Endothelial cell (in vitro differentiated cells): Measurements from ENCODE around the gene LGR6. TPM values are rescaled to one million over a fixed set of nuclear protein-coding genes. Genes with fewer than 3 reads are reported as not detected.

Experiments
- DNase-seq: peaks from one replicate; pipeline ENCODE4 v3.0.0; 2021; ENCODE audit warnings: low spot score
- H3K27ac Mint-ChIP-seq: one replicate; pipeline ENCODE4 v1.8.0; 2021; ENCODE audit warnings: mixed read lengths, inconsistent platforms; ENCODE audit not compliant: unreplicated experiment
- H3K27me3 Mint-ChIP-seq: one replicate; pipeline ENCODE4 v1.8.0; 2021; ENCODE audit warnings: mild to moderate bottlenecking, moderate library complexity, mixed read lengths, inconsistent platforms; ENCODE audit not compliant: unreplicated experiment
- H3K36me3 Mint-ChIP-seq: one replicate; pipeline ENCODE4 v1.8.0; 2021; ENCODE audit warnings: mild to moderate bottlenecking, low read depth, mixed read lengths, inconsistent platforms; ENCODE audit not compliant: unreplicated experiment
- H3K4me1 Mint-ChIP-seq: one replicate; pipeline ENCODE4 v1.8.0; 2021; ENCODE audit warnings: mild to moderate bottlenecking, mixed read lengths, inconsistent platforms; ENCODE audit not compliant: unreplicated experiment
- H3K4me3 Mint-ChIP-seq: one replicate; pipeline ENCODE4 v1.8.0; 2021; ENCODE audit warnings: mild to moderate bottlenecking, mixed read lengths, inconsistent platforms; ENCODE audit not compliant: unreplicated experiment
- H3K9me3 Mint-ChIP-seq: one replicate; pipeline ENCODE4 v1.8.0; 2021; ENCODE audit warnings: mixed read lengths, inconsistent platforms; ENCODE audit not compliant: unreplicated experiment
- total RNA-seq: library from RNA; stranded (reverse); fragmentation: NEBNext Ultra II Directional; extraction: Animal tissue kit (Norgen Biotek cat#: 25700); gene quantifications from one replicate; pipeline ENCODE4 v1.2.1, GENCODE V29; 2021; ENCODE audit not compliant: unreplicated experiment
- TF ChIP-seq, protein P1 (sequence below): fragments of 200-600 bp; sonication (generic); IDR thresholded peaks from one replicate; pipeline ENCODE4 v1.5.0; 2021; ENCODE audit warnings: antibody characterized with exemption; ENCODE audit not compliant: unreplicated experiment

Gene LGR6
- total RNA-seq, 1 donor from 2014 or later: 0.23 TPM

DNA sequence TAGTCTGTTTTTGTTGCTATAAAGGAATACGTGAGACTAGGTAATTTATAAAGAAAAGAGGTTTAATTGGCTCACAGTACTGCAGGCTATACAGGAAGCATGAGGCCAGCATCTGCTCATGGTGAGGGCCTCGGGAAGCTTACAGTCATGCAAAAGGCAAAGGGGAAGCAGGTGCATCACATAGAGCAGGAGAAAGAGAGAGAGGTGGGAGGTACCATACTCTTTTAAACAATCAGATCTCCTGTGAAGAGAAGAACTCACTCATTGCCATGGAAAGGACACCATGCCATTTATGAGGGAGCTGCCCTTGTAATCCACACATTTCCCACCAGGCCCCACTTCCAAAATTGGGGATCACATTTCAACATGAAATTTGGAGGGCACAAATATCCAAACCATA lies 167.6 kb downstream of the LGR6 start:
- H3K4me3 Mint-ChIP-seq: no peak overlapping the region
- no peaks in the 10 kb centered on the region for H3K9me3 Mint-ChIP-seq
- H3K36me3 Mint-ChIP-seq: no peaks in the 10 kb centered on the region
- H3K27me3 Mint-ChIP-seq: peaks cover 2% of the 10 kb centered on the region
- no peaks in the 10 kb centered on the region for H3K4me1 Mint-ChIP-seq
- DNase-seq: no peak
- no peak overlapping the region for H3K27ac Mint-ChIP-seq
- TF ChIP-seq, protein P1, sequence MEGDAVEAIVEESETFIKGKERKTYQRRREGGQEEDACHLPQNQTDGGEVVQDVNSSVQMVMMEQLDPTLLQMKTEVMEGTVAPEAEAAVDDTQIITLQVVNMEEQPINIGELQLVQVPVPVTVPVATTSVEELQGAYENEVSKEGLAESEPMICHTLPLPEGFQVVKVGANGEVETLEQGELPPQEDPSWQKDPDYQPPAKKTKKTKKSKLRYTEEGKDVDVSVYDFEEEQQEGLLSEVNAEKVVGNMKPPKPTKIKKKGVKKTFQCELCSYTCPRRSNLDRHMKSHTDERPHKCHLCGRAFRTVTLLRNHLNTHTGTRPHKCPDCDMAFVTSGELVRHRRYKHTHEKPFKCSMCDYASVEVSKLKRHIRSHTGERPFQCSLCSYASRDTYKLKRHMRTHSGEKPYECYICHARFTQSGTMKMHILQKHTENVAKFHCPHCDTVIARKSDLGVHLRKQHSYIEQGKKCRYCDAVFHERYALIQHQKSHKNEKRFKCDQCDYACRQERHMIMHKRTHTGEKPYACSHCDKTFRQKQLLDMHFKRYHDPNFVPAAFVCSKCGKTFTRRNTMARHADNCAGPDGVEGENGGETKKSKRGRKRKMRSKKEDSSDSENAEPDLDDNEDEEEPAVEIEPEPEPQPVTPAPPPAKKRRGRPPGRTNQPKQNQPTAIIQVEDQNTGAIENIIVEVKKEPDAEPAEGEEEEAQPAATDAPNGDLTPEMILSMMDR: no peak

DNA sequence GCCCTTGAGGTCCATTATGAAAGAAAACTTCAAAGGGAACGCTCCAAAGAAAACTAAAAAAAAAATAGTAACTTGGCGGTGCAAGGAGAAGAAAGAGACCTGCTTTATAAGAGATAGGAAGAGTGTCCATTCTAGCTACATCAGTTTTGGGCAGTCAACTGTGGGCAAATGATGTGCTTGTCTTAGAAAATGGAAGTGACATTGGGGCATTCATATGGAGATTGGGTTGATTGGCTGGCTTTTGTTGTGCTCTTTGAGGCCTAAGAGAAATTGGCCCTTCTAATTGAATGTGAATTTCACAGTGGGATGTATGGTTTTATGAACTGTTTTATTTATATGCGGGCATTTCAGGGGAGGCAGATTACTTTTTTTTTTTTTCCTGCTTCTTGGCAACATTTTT lies 168.1 kb downstream of the LGR6 start:
- no peak overlapping the region for H3K4me3 Mint-ChIP-seq
- H3K27ac Mint-ChIP-seq: peak overlapping the region; percentile 15
- no peaks in the 10 kb centered on the region for H3K36me3 Mint-ChIP-seq
- no peaks in the 10 kb centered on the region for H3K27me3 Mint-ChIP-seq
- no peak for DNase-seq
- TF ChIP-seq, protein P1: no peak
- H3K9me3 Mint-ChIP-seq: no peaks in the 10 kb centered on the region
- H3K4me1 Mint-ChIP-seq: no peaks in the 10 kb centered on the region

DNA sequence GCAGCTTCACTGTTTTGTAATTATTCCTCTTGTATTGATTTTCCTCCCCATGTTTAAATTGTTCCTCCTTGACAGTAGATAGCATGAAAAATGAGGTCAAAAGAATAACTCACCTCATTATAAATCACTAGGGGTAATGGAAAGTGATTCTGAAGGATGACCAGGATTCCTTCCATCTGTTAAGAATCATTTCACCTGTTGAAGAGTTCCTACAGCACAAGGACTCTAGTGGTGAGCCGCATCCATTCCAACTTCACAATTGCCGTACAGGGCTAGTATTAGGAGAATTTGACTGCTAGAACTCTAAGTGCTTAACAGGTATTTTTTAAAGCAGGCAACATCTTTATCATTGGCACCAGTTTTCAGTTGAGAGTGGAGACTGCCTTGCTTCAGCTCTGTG lies 168.6 kb downstream of the LGR6 start:
- DNase-seq: no peak
- TF ChIP-seq, protein P1: no peak
- Mint-ChIP-seq H3K27me3 (no peaks in the 10 kb centered on the region), H3K9me3 (no peaks in the 10 kb centered on the region), H3K36me3 (no peaks in the 10 kb centered on the region), H3K27ac (no peak overlapping the region), H3K4me3 (no peak overlapping the region), H3K4me1 (no peaks in the 10 kb centered on the region)

DNA sequence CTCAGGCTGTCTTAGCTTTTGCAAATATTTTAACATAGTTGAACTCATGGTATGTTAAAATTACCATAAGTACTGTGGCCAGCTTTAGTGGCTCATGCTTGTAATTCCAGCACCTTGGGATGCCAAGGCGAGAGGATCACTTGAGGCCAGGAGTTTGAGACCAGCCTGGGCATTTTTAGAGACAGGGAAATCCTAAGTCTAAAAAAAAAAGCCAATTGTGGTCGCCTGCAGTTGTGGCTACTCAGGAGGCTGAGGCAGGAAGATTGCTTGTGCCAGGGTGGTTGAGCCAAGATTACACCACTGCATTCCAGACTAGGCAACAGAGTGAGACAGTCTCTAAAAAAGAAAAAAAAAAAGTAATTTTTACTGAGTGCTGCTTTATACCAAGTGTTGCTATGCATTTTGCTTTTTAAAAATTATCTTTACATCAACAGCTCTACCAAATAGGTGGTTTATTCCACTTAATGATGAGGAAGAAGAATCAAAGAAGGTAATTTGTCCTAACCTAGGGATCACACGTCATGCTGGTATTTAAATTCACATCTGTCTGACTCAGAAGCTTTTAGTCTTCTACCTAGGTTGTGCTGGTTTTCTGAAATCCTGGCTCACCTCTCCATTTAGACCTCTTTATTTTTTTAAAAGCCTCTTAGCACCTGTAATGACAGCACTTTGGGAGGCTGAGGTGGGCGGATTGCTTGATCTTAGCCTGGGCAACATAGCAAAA lies 171.7 kb downstream of the LGR6 start:
- no peaks in the 10 kb centered on the region for H3K4me1 Mint-ChIP-seq

DNA sequence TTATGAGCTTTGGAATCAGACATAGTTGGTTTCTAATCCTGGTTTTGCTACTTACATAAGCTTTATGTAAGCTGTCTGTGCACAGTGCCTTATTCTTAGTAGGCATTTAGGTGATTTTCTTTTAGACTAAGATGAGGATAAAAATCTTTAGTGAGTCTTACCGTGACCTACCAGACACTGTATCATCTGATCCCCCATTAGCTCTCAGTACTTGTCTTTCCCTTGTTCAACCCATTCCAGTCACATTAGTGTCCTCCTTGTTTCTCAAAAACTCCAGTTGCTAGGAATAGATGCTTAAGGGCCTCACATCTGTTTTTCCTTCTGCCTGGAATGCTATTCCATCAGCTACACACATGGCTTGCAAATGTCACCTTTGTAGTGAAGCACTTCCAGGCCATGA lies 173.7 kb downstream of the LGR6 start:
- no peaks in the 10 kb centered on the region for H3K27me3 Mint-ChIP-seq
- TF ChIP-seq, protein P1: no peak
- no peak overlapping the region for H3K4me3 Mint-ChIP-seq
- DNase-seq: no peak
- H3K9me3 Mint-ChIP-seq: no peaks in the 10 kb centered on the region
- no peak overlapping the region for H3K27ac Mint-ChIP-seq
- no peaks in the 10 kb centered on the region for H3K36me3 Mint-ChIP-seq
- no peaks in the 10 kb centered on the region for H3K4me1 Mint-ChIP-seq

More for the DNA sequence above, 171.7 kb downstream of the LGR6 start:
- H3K9me3 Mint-ChIP-seq: no peaks in the 10 kb centered on the region
- H3K27ac Mint-ChIP-seq: no peak overlapping the region
- H3K4me3 Mint-ChIP-seq: no peak overlapping the region
- TF ChIP-seq, protein P1: no peak
- no peaks in the 10 kb centered on the region for H3K36me3 Mint-ChIP-seq
- no peaks in the 10 kb centered on the region for H3K27me3 Mint-ChIP-seq
- no peak for DNase-seq
